Urinary bladder (tissue), 4 donors: ENCODE data around the gene ARFIP1. TPM values are rescaled to one million over a fixed set of nuclear protein-coding genes. Genes with fewer than 3 reads are reported as not detected.
"Not testable (repeated sequence)": the region's sequence is repeated elsewhere in the genome, so short reads cannot be mapped to it uniquely, and the experiment has no call there.

Source experiments
- DNase-seq: peaks from one replicate; pipeline ENCODE4 v3.0.0-alpha.2; 2015; ENCODE audit errors: extremely low spot score
- H3K27ac ChIP-seq: one replicate; pipeline ENCODE4 v1.5.1; 2013; ENCODE audit warnings: low read depth, mild to moderate bottlenecking, moderate library complexity
- H3K36me3 ChIP-seq: one replicate; pipeline ENCODE4 v1.6.1; 2013; ENCODE audit warnings: mild to moderate bottlenecking, moderate library complexity; ENCODE audit not compliant: insufficient read depth
- H3K4me1 ChIP-seq: one replicate; pipeline ENCODE4 v1.6.1; 2013; ENCODE audit warnings: mild to moderate bottlenecking, moderate library complexity; ENCODE audit not compliant: insufficient read depth
- H3K4me3 ChIP-seq: one replicate; pipeline ENCODE4 v1.5.1; 2013; ENCODE audit warnings: low read depth, low read length
- WGBS: extraction: QIAGEN DNeasy Blood & Tissue Kit; methylation state at CpG from one replicate; pipeline ENCODE4 v1.1.7; 2013; 5-methylcytosine and 5-hydroxymethylcytosine counted together
- polyA plus RNA-seq: library from polyadenylated mRNA; stranded (reverse); fragments of 200-250 nt; gene quantifications from one replicate; pipeline ENCODE4 v1.2.3, GENCODE V29; 2013
- total RNA-seq: library from RNA; depleted of rRNA; stranded (reverse); fragments of >200 nt; gene quantifications from one replicate; pipeline ENCODE4 v1.2.3, GENCODE V29; 2014
- donor health status: healthy with polysubstance abuse.
- donor health status: healthy.

Gene ARFIP1
- total RNA-seq (64.6 TPM), polyA plus RNA-seq (23.4 TPM)

GRCh38 chr4:152779513-152780266 lies at the start of gene ARFIP1, which contains the start of gene TIGD4:
Gene ARFIP1 (plus strand): TSS chr4:152779954. CDS start chr4:152829634, 49,680 bp downstream.
Gene TIGD4 (minus strand): TSS chr4:152779730. CDS start chr4:152771004, 8,726 bp downstream.
- H3K4me1 ChIP-seq = no peaks in the 10 kb centered on the region
- WGBS = under 1% methylated on average over 55 of the region's 55 CpGs
- no peaks in the 10 kb centered on the region for H3K36me3 ChIP-seq
- peak; percentile 90 for DNase-seq
- H3K27ac ChIP-seq = peak within 1 kb of the TSS; percentile 89
- peak within 1 kb of the TSS; percentile 70 for H3K4me3 ChIP-seq

- Histone ChIP-seq H3K4me1 (no peaks in the 10 kb centered on the region), H3K4me3 (no peak overlapping the region), H3K36me3 (no peaks in the 10 kb centered on the region), H3K27ac (no peak overlapping the region)
- DNase-seq = no peak
- 94% methylated on average over 2 of the region's 2 CpGs for WGBS
Observed at GRCh38 chr4:152731997-152732396, 47.8 kb upstream of the ARFIP1 start.

GRCh38 chr4:152734015-152734698 lies 45.6 kb upstream of the ARFIP1 start:
- no peak for DNase-seq
- H3K36me3 ChIP-seq = no peaks in the 10 kb centered on the region
- H3K4me3 ChIP-seq = no peak overlapping the region
- no peak overlapping the region for H3K27ac ChIP-seq
- WGBS = 72% methylated on average over 5 of the region's 5 CpGs
- H3K4me1 ChIP-seq = no peaks in the 10 kb centered on the region

- 76% methylated on average over 3 of the region's 3 CpGs for WGBS
- no peak overlapping the region for H3K27ac ChIP-seq
- no peak overlapping the region for H3K4me3 ChIP-seq
- DNase-seq = no peak
- no peaks in the 10 kb centered on the region for H3K36me3 ChIP-seq
- H3K4me1 ChIP-seq = no peaks in the 10 kb centered on the region
Observed at GRCh38 chr4:152734699-152735050, 45.1 kb upstream of the ARFIP1 start.

- 12% methylated on average over 2 of the region's 2 CpGs for WGBS
Observed at GRCh38 chr4:152735396-152735859, 44.3 kb upstream of the ARFIP1 start.

GRCh38 chr4:152735906-152736305 lies 43.8 kb upstream of the ARFIP1 start:
- Histone ChIP-seq H3K27ac (no peak overlapping the region), H3K4me3 (no peak overlapping the region), H3K4me1 (no peaks in the 10 kb centered on the region), H3K36me3 (no peaks in the 10 kb centered on the region)
- no peak for DNase-seq
- 42% methylated on average over 3 of the region's 3 CpGs for WGBS

More at GRCh38 chr4:152735396-152735859, 44.3 kb upstream of the ARFIP1 start:
- H3K27ac ChIP-seq = no peak overlapping the region
- H3K4me1 ChIP-seq = no peaks in the 10 kb centered on the region
- no peak overlapping the region for H3K4me3 ChIP-seq
- no peak for DNase-seq
- H3K36me3 ChIP-seq = no peaks in the 10 kb centered on the region

GRCh38 chr4:152738827-152739226 lies 40.9 kb upstream of the ARFIP1 start:
- no peak overlapping the region for H3K4me3 ChIP-seq
- H3K4me1 ChIP-seq = no peaks in the 10 kb centered on the region
- no peak for DNase-seq
- no peak overlapping the region for H3K27ac ChIP-seq
- H3K36me3 ChIP-seq = no peaks in the 10 kb centered on the region
- 43% methylated on average over 3 of the region's 3 CpGs for WGBS

- no peak overlapping the region for H3K27ac ChIP-seq
- WGBS = 53% methylated on average over 2 of the region's 2 CpGs
- no peak overlapping the region for H3K4me3 ChIP-seq
- no peaks in the 10 kb centered on the region for H3K4me1 ChIP-seq
- H3K36me3 ChIP-seq = no peaks in the 10 kb centered on the region
- DNase-seq = no peak
Observed at GRCh38 chr4:152747444-152747843, 32.3 kb upstream of the ARFIP1 start.

GRCh38 chr4:152748619-152749018 lies 31.1 kb upstream of the ARFIP1 start:
- Histone ChIP-seq H3K27ac (no peak overlapping the region), H3K4me1 (no peaks in the 10 kb centered on the region), H3K36me3 (no peaks in the 10 kb centered on the region), H3K4me3 (no peak overlapping the region)
- no peak for DNase-seq
- WGBS = 95% methylated on average over 9 of the region's 9 CpGs

GRCh38 chr4:152763796-152764195 lies 16.0 kb upstream of the ARFIP1 start:
- Histone ChIP-seq H3K36me3 (no peaks in the 10 kb centered on the region), H3K4me1 (no peaks in the 10 kb centered on the region), H3K4me3 (no peak overlapping the region), H3K27ac (no peak overlapping the region)
- DNase-seq = no peak
- 94% methylated on average over 1 of the region's 1 CpG for WGBS

GRCh38 chr4:152765069-152765737 lies 14.6 kb upstream of the ARFIP1 start:
- 90% methylated on average over 54 of the region's 54 CpGs for WGBS

GRCh38 chr4:152771741-152772533 lies 7.8 kb upstream of the ARFIP1 start:
- H3K4me1 ChIP-seq = no peaks in the 10 kb centered on the region
- 59% methylated on average over 3 of the region's 3 CpGs for WGBS
- no peak overlapping the region for H3K4me3 ChIP-seq
- no peak overlapping the region for H3K27ac ChIP-seq
- no peaks in the 10 kb centered on the region for H3K36me3 ChIP-seq
- DNase-seq = no peak

More at GRCh38 chr4:152765069-152765737, 14.6 kb upstream of the ARFIP1 start:
- DNase-seq, H3K27ac ChIP-seq, H3K4me1 ChIP-seq, H3K4me3 ChIP-seq, H3K36me3 ChIP-seq: not testable (repeated sequence)

GRCh38 chr4:152773339-152773738 lies 6.4 kb upstream of the ARFIP1 start:
- DNase-seq = no peak
- Histone ChIP-seq H3K4me3 (no peak overlapping the region), H3K27ac (no peak overlapping the region), H3K36me3 (no peaks in the 10 kb centered on the region), H3K4me1 (no peaks in the 10 kb centered on the region)
- 91% methylated on average over 2 of the region's 2 CpGs for WGBS
